ENCODE measurements around the gene CYFIP2. TPM values are rescaled to one million over a fixed set of nuclear protein-coding genes. Genes with fewer than 3 reads are reported as not detected.

The CYFIP2 gene
- polyA plus RNA-seq, 1 donor from 2014 or later: 59.7 TPM

DNA sequence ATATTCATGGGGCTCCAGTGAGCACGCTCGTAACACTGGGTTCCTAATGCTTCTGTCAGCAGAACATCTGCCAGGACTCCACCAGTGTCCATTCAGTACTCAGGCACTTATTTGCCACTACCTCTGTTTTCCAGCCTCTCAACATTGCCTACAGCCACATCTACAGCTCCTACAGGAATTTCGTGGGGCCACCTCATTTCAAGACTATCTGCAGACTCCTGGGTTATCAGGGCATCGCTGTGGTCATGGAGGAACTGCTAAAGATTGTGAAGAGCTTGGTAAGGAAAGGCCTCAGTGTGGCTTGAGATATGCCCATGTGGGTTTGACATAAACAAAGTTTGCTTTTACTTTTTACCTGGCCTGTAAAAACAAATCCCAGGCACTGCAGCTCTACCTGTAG lies 92.9 kb downstream of the CYFIP2 start:
- H4K20me1 ChIP-seq (ENCODE audit: insufficient read depth): no peaks in the 10 kb centered on the region
- no peaks in the 10 kb centered on the region for H3K9me2 ChIP-seq (ENCODE audit: insufficient read depth, low read length)
- H3K4me3 ChIP-seq (ENCODE audit: low read length): no peak overlapping the region
- H3K9me3 ChIP-seq (ENCODE audit: low read length): no peaks in the 10 kb centered on the region
- peaks cover 26% of the 10 kb centered on the region for H3K36me3 ChIP-seq (ENCODE audit: insufficient read depth, low read length)
- no peak overlapping the region for H2AFZ ChIP-seq (ENCODE audit: low read depth, low read length)
- H3K79me2 ChIP-seq (replicated peaks; ENCODE audit: insufficient read depth, low read length): no peaks in the 10 kb centered on the region
- no peaks in the 10 kb centered on the region for H3F3A ChIP-seq (ENCODE audit: insufficient read depth, low read length, poor library complexity, severe bottlenecking)
- no peak overlapping the region for H3K4me2 ChIP-seq (ENCODE audit: low read length)
- TF ChIP-seq EZH2 (IDR thresholded peaks at IDR 0.05; ENCODE audit: borderline replicate concordance, insufficient read depth, low read length, poor library complexity, severe bottlenecking): no peak
- TF ChIP-seq SMC3 (conservative IDR thresholded peaks at IDR 0.05; ENCODE audit: poor library complexity): no peak
- TF ChIP-seq EP300 (conservative IDR thresholded peaks at IDR 0.05; ENCODE audit: poor library complexity, severe bottlenecking): no peak
- TF ChIP-seq POLR2AphosphoS5 (IDR thresholded peaks at IDR 0.05): no peak
- no peak overlapping the region for H3K27ac ChIP-seq (ENCODE audit: low read length)
- H3K27me3 ChIP-seq (ENCODE audit: insufficient read depth, low read depth, low read length): no peaks in the 10 kb centered on the region
- no peak overlapping the region for H3K9ac ChIP-seq (ENCODE audit: low read length)

DNA sequence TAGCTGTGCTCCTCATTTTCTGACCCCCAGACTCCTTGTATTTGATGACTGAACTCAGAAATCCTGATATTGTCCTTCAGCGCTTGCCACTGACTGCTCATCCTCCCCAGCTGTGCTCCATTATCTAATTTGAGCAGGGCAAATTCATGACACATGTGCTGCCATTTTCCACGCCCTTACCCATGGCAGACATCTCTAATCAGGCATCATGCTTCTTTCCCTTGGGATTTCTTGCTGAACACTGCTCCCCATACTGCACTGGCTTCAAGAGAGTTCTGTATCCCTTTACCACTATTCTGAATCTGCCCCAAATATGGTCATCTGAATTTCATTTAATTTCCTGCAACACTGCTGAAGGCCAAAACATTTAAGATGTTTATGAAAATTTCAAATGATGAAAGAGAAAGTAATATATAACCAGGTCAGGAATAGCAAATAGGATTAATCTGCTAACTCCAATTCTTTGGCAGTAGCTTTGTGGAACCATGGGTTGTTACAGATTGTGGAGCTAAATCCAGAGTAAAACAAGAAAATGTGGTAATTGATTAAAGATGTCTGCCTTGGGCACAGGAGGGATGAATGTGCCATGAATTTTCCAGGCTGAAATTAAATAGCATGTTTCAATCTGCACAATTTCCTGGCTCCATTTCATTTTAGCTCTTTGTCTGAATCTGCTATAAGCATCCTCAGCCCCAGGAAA lies 93.6 kb downstream of the CYFIP2 start:
- no peak overlapping the region for H3K27ac ChIP-seq (ENCODE audit: low read length)
- H3K4me3 ChIP-seq (ENCODE audit: low read length): no peak overlapping the region
- H3K4me2 ChIP-seq (ENCODE audit: low read length): no peak overlapping the region
- H4K20me1 ChIP-seq (ENCODE audit: insufficient read depth): no peaks in the 10 kb centered on the region
- H3K9ac ChIP-seq (ENCODE audit: low read length): no peak overlapping the region
- H3F3A ChIP-seq (ENCODE audit: insufficient read depth, low read length, poor library complexity, severe bottlenecking): no peaks in the 10 kb centered on the region
- H3K36me3 ChIP-seq (ENCODE audit: insufficient read depth, low read length): peaks cover 26% of the 10 kb centered on the region
- no peaks in the 10 kb centered on the region for H3K9me3 ChIP-seq (ENCODE audit: low read length)
- no peak for TF ChIP-seq EP300 (conservative IDR thresholded peaks at IDR 0.05; ENCODE audit: poor library complexity, severe bottlenecking)
- TF ChIP-seq, protein P1, sequence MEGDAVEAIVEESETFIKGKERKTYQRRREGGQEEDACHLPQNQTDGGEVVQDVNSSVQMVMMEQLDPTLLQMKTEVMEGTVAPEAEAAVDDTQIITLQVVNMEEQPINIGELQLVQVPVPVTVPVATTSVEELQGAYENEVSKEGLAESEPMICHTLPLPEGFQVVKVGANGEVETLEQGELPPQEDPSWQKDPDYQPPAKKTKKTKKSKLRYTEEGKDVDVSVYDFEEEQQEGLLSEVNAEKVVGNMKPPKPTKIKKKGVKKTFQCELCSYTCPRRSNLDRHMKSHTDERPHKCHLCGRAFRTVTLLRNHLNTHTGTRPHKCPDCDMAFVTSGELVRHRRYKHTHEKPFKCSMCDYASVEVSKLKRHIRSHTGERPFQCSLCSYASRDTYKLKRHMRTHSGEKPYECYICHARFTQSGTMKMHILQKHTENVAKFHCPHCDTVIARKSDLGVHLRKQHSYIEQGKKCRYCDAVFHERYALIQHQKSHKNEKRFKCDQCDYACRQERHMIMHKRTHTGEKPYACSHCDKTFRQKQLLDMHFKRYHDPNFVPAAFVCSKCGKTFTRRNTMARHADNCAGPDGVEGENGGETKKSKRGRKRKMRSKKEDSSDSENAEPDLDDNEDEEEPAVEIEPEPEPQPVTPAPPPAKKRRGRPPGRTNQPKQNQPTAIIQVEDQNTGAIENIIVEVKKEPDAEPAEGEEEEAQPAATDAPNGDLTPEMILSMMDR (IDR thresholded peaks at IDR 0.05; ENCODE audit: poor library complexity, severe bottlenecking): no peak
- TF ChIP-seq MXI1 (conservative IDR thresholded peaks at IDR 0.05; ENCODE audit: poor library complexity, severe bottlenecking): no peak
- TF ChIP-seq SMC3 (conservative IDR thresholded peaks at IDR 0.05; ENCODE audit: poor library complexity): no peak
- TF ChIP-seq POLR2AphosphoS5 (IDR thresholded peaks at IDR 0.05): no peak
- TF ChIP-seq RAD21 (conservative IDR thresholded peaks at IDR 0.05): no peak
- TF ChIP-seq, protein P2, sequence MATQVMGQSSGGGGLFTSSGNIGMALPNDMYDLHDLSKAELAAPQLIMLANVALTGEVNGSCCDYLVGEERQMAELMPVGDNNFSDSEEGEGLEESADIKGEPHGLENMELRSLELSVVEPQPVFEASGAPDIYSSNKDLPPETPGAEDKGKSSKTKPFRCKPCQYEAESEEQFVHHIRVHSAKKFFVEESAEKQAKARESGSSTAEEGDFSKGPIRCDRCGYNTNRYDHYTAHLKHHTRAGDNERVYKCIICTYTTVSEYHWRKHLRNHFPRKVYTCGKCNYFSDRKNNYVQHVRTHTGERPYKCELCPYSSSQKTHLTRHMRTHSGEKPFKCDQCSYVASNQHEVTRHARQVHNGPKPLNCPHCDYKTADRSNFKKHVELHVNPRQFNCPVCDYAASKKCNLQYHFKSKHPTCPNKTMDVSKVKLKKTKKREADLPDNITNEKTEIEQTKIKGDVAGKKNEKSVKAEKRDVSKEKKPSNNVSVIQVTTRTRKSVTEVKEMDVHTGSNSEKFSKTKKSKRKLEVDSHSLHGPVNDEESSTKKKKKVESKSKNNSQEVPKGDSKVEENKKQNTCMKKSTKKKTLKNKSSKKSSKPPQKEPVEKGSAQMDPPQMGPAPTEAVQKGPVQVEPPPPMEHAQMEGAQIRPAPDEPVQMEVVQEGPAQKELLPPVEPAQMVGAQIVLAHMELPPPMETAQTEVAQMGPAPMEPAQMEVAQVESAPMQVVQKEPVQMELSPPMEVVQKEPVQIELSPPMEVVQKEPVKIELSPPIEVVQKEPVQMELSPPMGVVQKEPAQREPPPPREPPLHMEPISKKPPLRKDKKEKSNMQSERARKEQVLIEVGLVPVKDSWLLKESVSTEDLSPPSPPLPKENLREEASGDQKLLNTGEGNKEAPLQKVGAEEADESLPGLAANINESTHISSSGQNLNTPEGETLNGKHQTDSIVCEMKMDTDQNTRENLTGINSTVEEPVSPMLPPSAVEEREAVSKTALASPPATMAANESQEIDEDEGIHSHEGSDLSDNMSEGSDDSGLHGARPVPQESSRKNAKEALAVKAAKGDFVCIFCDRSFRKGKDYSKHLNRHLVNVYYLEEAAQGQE (IDR thresholded peaks at IDR 0.05; ENCODE audit: borderline replicate concordance): no peak
- TF ChIP-seq TAF1 (IDR thresholded peaks at IDR 0.05; ENCODE audit: low read depth): no peak
- no peak for TF ChIP-seq EZH2 (IDR thresholded peaks at IDR 0.05; ENCODE audit: borderline replicate concordance, insufficient read depth, low read length, poor library complexity, severe bottlenecking)
- H2AFZ ChIP-seq (ENCODE audit: low read depth, low read length): no peak overlapping the region
- no peaks in the 10 kb centered on the region for H3K27me3 ChIP-seq (ENCODE audit: insufficient read depth, low read depth, low read length)
- no peaks in the 10 kb centered on the region for H3K79me2 ChIP-seq (replicated peaks; ENCODE audit: insufficient read depth, low read length)
- no peaks in the 10 kb centered on the region for H3K9me2 ChIP-seq (ENCODE audit: insufficient read depth, low read length)
